Ascending aorta (tissue), 2 donors: Measurements from ENCODE around the gene RAB11FIP5. TPM values are rescaled to one million over a fixed set of nuclear protein-coding genes. Genes with fewer than 3 reads are reported as not detected.

Experiments
- DNase-seq, 2 donors: peaks; one replicate each; pipeline ENCODE4 v3.0.0-alpha.2; 2019; ENCODE audit warnings: low spot score in 2 of 2
- H3K27ac ChIP-seq, 2 donors: fragments of 200-600 bp; sonication (generic); one replicate each; pipeline ENCODE4 v1.5.1; 2016 to 2017; ENCODE audit warnings: mild to moderate bottlenecking in 1 of 2
- H3K27me3 ChIP-seq: fragments of 200-600 bp; sonication (generic); one replicate; pipeline ENCODE4 v1.5.1; 2017
- H3K36me3 ChIP-seq, 2 donors: fragments of 200-600 bp; sonication (generic); one replicate each; pipeline ENCODE4 v1.5.1; 2016
- H3K4me1 ChIP-seq, 2 donors: fragments of 200-600 bp; sonication (generic); one replicate each; pipeline ENCODE4 v1.5.1; 2016 to 2017; ENCODE audit warnings: mild to moderate bottlenecking in 1 of 2
- H3K4me3 ChIP-seq, 2 donors: fragments of 200-600 bp; sonication (generic); one replicate each; pipeline ENCODE4 v1.5.1; 2016 to 2017; ENCODE audit warnings: mild to moderate bottlenecking in 1 of 2
- H3K9me3 ChIP-seq, 2 donors: fragments of 200-600 bp; sonication (generic); one replicate each; pipeline ENCODE4 v1.5.1; 2016
- intact Hi-C: fragments of 100-400 bp; cut with DNase I; formaldehyde crosslinking; loops from one replicate; pipeline ENCODE4 v1.15.1; 2023
- total RNA-seq: library from RNA; depleted of rRNA; stranded (reverse); fragments of >200 nt; gene quantifications from one replicate; pipeline ENCODE4 v1.1.0, GENCODE V29; 2016
- TF ChIP-seq, protein P1 (sequence below), 3 experiments: fragments of 200-600 bp in 2 of 3; fragments of 450-650 bp in 1 of 3; sonication (generic) in 2 of 3; IDR thresholded peaks; one replicate each; pipeline ENCODE4 v1.5.1; 2016 to 2019; ENCODE audit warnings: antibody characterized with exemption in 3 of 3, mild to moderate bottlenecking in 1 of 3, moderate library complexity in 1 of 3

Gene RAB11FIP5
- total RNA-seq, 1 donor from 2014 or later, result 95.3 TPM

DNA sequence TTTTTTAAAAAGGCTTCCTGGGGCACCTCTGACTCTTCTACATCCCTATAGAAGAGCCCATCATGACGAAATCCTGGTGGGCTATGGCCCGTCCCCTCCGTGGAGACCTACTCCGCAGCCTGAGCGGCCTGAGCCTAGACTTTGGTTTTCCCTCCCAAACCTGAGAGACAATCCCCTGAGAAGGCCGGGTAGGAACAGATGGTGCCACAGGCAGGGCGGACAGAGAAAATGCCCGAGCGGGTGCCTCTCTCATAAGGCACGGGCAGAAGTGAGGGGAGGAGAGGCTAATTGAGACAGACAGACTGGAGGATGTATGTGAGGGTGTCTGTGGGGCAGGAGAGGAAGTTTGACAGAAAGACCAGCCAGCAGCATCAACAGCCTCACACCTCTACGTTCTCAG is 21.1 kb downstream of the RAB11FIP5 start:
- intact Hi-C loops, result no loop called here
- H3K9me3 ChIP-seq, result no peaks in the 10 kb centered on the region
- TF ChIP-seq, protein P1, sequence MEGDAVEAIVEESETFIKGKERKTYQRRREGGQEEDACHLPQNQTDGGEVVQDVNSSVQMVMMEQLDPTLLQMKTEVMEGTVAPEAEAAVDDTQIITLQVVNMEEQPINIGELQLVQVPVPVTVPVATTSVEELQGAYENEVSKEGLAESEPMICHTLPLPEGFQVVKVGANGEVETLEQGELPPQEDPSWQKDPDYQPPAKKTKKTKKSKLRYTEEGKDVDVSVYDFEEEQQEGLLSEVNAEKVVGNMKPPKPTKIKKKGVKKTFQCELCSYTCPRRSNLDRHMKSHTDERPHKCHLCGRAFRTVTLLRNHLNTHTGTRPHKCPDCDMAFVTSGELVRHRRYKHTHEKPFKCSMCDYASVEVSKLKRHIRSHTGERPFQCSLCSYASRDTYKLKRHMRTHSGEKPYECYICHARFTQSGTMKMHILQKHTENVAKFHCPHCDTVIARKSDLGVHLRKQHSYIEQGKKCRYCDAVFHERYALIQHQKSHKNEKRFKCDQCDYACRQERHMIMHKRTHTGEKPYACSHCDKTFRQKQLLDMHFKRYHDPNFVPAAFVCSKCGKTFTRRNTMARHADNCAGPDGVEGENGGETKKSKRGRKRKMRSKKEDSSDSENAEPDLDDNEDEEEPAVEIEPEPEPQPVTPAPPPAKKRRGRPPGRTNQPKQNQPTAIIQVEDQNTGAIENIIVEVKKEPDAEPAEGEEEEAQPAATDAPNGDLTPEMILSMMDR (IDR thresholded peaks at IDR 0.05), result no peak
- DNase-seq, result no peak
- H3K36me3 ChIP-seq, result peaks cover 0 to 17% of the 10 kb centered on the region in 2 donors
- H3K27me3 ChIP-seq, result no peaks in the 10 kb centered on the region
- peak overlapping the region; percentile 63 to 93 for H3K27ac ChIP-seq
- H3K4me1 ChIP-seq, result peaks cover 23 to 65% of the 10 kb centered on the region in 2 donors
- H3K4me3 ChIP-seq, result no peak overlapping the region

DNA sequence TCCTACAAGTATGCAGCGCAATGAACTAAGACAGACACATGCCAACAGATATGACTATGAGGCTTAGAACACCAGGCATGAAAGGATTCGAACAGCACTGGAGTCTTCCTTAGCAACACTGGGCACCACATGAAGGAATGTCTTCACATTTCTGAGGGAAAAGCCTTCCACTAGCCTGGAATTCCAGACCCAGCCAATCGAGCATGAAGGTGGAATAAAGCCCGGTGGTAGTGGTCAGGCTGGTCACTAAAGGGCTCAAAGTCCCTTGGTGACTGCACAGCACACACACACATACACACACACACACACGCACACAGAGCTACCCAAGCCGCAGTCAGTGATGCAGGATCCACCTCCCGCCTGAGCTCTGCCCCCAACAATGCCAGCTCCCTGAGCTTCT is 21.6 kb downstream of the RAB11FIP5 start:
- H3K27me3 ChIP-seq, result no peaks in the 10 kb centered on the region
- peaks cover 0 to 17% of the 10 kb centered on the region in 2 donors for H3K36me3 ChIP-seq
- H3K9me3 ChIP-seq, result no peaks in the 10 kb centered on the region
- TF ChIP-seq, protein P1 (IDR thresholded peaks at IDR 0.05), result no peak
- H3K4me3 ChIP-seq, result no peak overlapping the region
- intact Hi-C loops, result no loop called here
- H3K4me1 ChIP-seq, result peaks cover 23 to 69% of the 10 kb centered on the region in 2 donors
- no peak for DNase-seq
- H3K27ac ChIP-seq, result peak overlapping the region; percentile 63 to 93

GRCh38 chr2:73089270-73090030 is 23.3 kb downstream of the RAB11FIP5 start:
- peak; percentile 90 to 98 for DNase-seq
- H3K36me3 ChIP-seq, result peaks cover 0 to 23% of the 10 kb centered on the region in 2 donors
- H3K9me3 ChIP-seq, result no peaks in the 10 kb centered on the region
- intact Hi-C loops, result loop anchor here (1.0 to 5.0 kb wide), 5 partner anchors 18 to 197 kb away; partner anchors contain the start of genes SFXN5 and SMYD5
- peaks cover 23 to 83% of the 10 kb centered on the region in 2 donors for H3K4me1 ChIP-seq
- TF ChIP-seq, protein P1 (IDR thresholded peaks at IDR 0.05), result no peak
- peak overlapping the region; percentile 39 to 60 for H3K4me3 ChIP-seq
- peak overlapping the region; percentile 92 to 93 for H3K27ac ChIP-seq
- no peaks in the 10 kb centered on the region for H3K27me3 ChIP-seq

- Histone ChIP-seq H3K9me3 (no peaks in the 10 kb centered on the region), H3K27me3 (no peaks in the 10 kb centered on the region), H3K36me3 (peaks cover 0 to 30% of the 10 kb centered on the region in 2 donors), H3K4me3 (peak overlapping the region; percentile 39 to 60), H3K4me1 (peaks cover 23 to 77% of the 10 kb centered on the region in 2 donors), H3K27ac (peak overlapping the region; percentile 92 to 93)
- TF ChIP-seq, protein P1 (IDR thresholded peaks at IDR 0.05), result no peak
- no peak for DNase-seq
- intact Hi-C loops, result loop anchor here (1.0 to 5.0 kb wide), 5 partner anchors 17 to 196 kb away; partner anchors contain the start of genes SFXN5 and SMYD5
Measured at GRCh38 chr2:73088703-73089102, 24.0 kb downstream of the RAB11FIP5 start.

GRCh38 chr2:73088211-73088610 is 24.5 kb downstream of the RAB11FIP5 start:
- Histone ChIP-seq H3K4me3 (peak overlapping the region; percentile 39 to 60), H3K27ac (peak overlapping the region; percentile 92 to 93), H3K9me3 (no peaks in the 10 kb centered on the region), H3K27me3 (no peaks in the 10 kb centered on the region), H3K4me1 (peaks cover 19 to 72% of the 10 kb centered on the region in 2 donors), H3K36me3 (peaks cover 0 to 30% of the 10 kb centered on the region in 2 donors)
- intact Hi-C loops, result loop anchor here (5.0 kb wide), 2 partner anchors 124 to 196 kb away; partner anchors contain the start of gene SMYD5
- DNase-seq, result no peak
- TF ChIP-seq, protein P1 (IDR thresholded peaks at IDR 0.05), result no peak
